BLaER1 treated with 17β-estradiol and CSF1 and Interleukin-3, amounts not matched to agents 10 nM and 100 nM (cell line): ENCODE data around the gene PTN.
"Not testable (repeated sequence)": the region's sequence is repeated elsewhere in the genome, so short reads cannot be mapped to it uniquely, and the experiment has no call there.

Experiments
- H3K27ac ChIP-seq, 11 experiments: shearing (Covaris generic); formaldehyde crosslinking; 2 replicates each; pipeline ENCODE4 v1.8.1; 2022
- H3K27me3 ChIP-seq, 11 experiments: shearing (Covaris generic); formaldehyde crosslinking; 2 replicates each; pipeline ENCODE4 v1.8.1; 2022
- H3K36me3 ChIP-seq, 11 experiments: shearing (Covaris generic); formaldehyde crosslinking; 2 replicates each; pipeline ENCODE4 v1.8.1; 2022
- H3K4me1 ChIP-seq, 10 experiments: shearing (Covaris generic); formaldehyde crosslinking; 2 replicates each; pipeline ENCODE4 v1.8.1; 2022
- H3K4me2 ChIP-seq, 11 experiments: shearing (Covaris generic); formaldehyde crosslinking; 2 replicates each; pipeline ENCODE4 v1.8.1; 2022
- H3K4me3 ChIP-seq, 10 experiments: shearing (Covaris generic); formaldehyde crosslinking; 2 replicates each; pipeline ENCODE4 v1.8.1; 2022
- H3K9ac ChIP-seq, 11 experiments: shearing (Covaris generic); formaldehyde crosslinking; 2 replicates each; pipeline ENCODE4 v1.8.1; 2022
- H3K9me3 ChIP-seq, 11 experiments: shearing (Covaris generic); formaldehyde crosslinking; replicated peaks in 1 of 11; 2 replicates each; pipeline ENCODE4 v1.8.1; 2022
- H4K20me1 ChIP-seq, 11 experiments: shearing (Covaris generic); formaldehyde crosslinking; 2 replicates each; pipeline ENCODE4 v1.8.1; 2022
- Cebpa-rat ChIP-seq, 11 experiments: shearing (Covaris generic); IDR thresholded peaks; 2 replicates each; pipeline ENCODE4 v1.8.1; 2022

PTN gene

GRCh38 chr7:137276189-137276588 lies 67.3 kb downstream of the PTN start:
- Histone ChIP-seq H4K20me1 (no peaks in the 10 kb centered on the region), H3K4me2 (no peak overlapping the region), H3K27me3 (no peaks in the 10 kb centered on the region), H3K36me3 (no peaks in the 10 kb centered on the region), H3K9ac (no peak overlapping the region), H3K9me3 (no peaks in the 10 kb centered on the region), H3K4me3 (no peak overlapping the region), H3K27ac (no peak overlapping the region), H3K4me1 (no peaks in the 10 kb centered on the region)
- TF ChIP-seq Cebpa-rat (IDR thresholded peaks at IDR 0.05): no peak

GRCh38 chr7:137272249-137272648 lies 71.3 kb downstream of the PTN start:
- Histone ChIP-seq H4K20me1 (no peaks in the 10 kb centered on the region), H3K4me1 (no peaks in the 10 kb centered on the region), H3K9me3 (no peaks in the 10 kb centered on the region), H3K4me2 (no peak overlapping the region), H3K4me3 (no peak overlapping the region), H3K36me3 (no peaks in the 10 kb centered on the region), H3K27me3 (no peaks in the 10 kb centered on the region), H3K27ac (no peak overlapping the region), H3K9ac (no peak overlapping the region)
- TF ChIP-seq Cebpa-rat (IDR thresholded peaks at IDR 0.05): no peak

GRCh38 chr7:137269240-137269639 lies 74.3 kb downstream of the PTN start:
- Histone ChIP-seq H3K4me3 (no peak overlapping the region), H3K27ac (no peak overlapping the region), H3K27me3 (no peaks in the 10 kb centered on the region), H3K4me2 (no peak overlapping the region), H4K20me1 (no peaks in the 10 kb centered on the region), H3K9ac (no peak overlapping the region), H3K9me3 (no peaks in the 10 kb centered on the region), H3K4me1 (no peaks in the 10 kb centered on the region), H3K36me3 (no peaks in the 10 kb centered on the region)
- TF ChIP-seq Cebpa-rat (IDR thresholded peaks at IDR 0.05): no peak

GRCh38 chr7:137268001-137268865 lies 75.3 kb downstream of the PTN start:
- H3K27ac ChIP-seq, H3K27me3 ChIP-seq, H3K4me3 ChIP-seq, H3K4me1 ChIP-seq, H3K36me3 ChIP-seq, H4K20me1 ChIP-seq, H3K4me2 ChIP-seq, H3K9ac ChIP-seq, H3K9me3 ChIP-seq: not testable (repeated sequence)

- no peak overlapping the region for H3K4me2 ChIP-seq
- H3K9me3 ChIP-seq: peaks cover 0 to 9% (median 6%) of the 10 kb centered on the region in 11 experiments; a peak in 6 of 22 replicates
- H3K9ac ChIP-seq: no peak overlapping the region
- no peaks in the 10 kb centered on the region for H3K4me1 ChIP-seq
- no peak overlapping the region for H3K27ac ChIP-seq
- no peaks in the 10 kb centered on the region for H3K27me3 ChIP-seq
- no peaks in the 10 kb centered on the region; a peak in 1 of 22 replicates for H3K36me3 ChIP-seq
- H3K4me3 ChIP-seq: no peak overlapping the region
- no peak for TF ChIP-seq Cebpa-rat (IDR thresholded peaks at IDR 0.05)
- no peaks in the 10 kb centered on the region for H4K20me1 ChIP-seq
These were observed 76.8 kb downstream of the PTN start for GRCh38 chr7:137266764-137267163.

GRCh38 chr7:137265480-137265879 lies 78.1 kb downstream of the PTN start:
- not testable (repeated sequence) for H3K27ac ChIP-seq, H3K4me1 ChIP-seq, H3K27me3 ChIP-seq, H3K9ac ChIP-seq, H3K9me3 ChIP-seq, H3K4me2 ChIP-seq, H3K4me3 ChIP-seq, H4K20me1 ChIP-seq, H3K36me3 ChIP-seq

- H3K27ac ChIP-seq: no peak overlapping the region
- no peaks in the 10 kb centered on the region; a peak in 1 of 22 replicates for H3K36me3 ChIP-seq
- no peak overlapping the region for H3K9ac ChIP-seq
- no peaks in the 10 kb centered on the region for H4K20me1 ChIP-seq
- no peak overlapping the region for H3K4me2 ChIP-seq
- H3K4me1 ChIP-seq: no peaks in the 10 kb centered on the region
- no peaks in the 10 kb centered on the region for H3K27me3 ChIP-seq
- H3K9me3 ChIP-seq: peaks cover 0 to 9% (median 6%) of the 10 kb centered on the region in 11 experiments; a peak in 6 of 22 replicates
- H3K4me3 ChIP-seq: no peak overlapping the region
- no peak for TF ChIP-seq Cebpa-rat (IDR thresholded peaks at IDR 0.05)
These were observed 80.9 kb downstream of the PTN start for GRCh38 chr7:137262599-137262998.

GRCh38 chr7:137258552-137258951 lies 85.0 kb downstream of the PTN start:
- Histone ChIP-seq H3K4me3 (no peak overlapping the region), H3K4me1 (no peaks in the 10 kb centered on the region), H3K4me2 (no peak overlapping the region), H4K20me1 (no peaks in the 10 kb centered on the region), H3K9ac (no peak overlapping the region), H3K27me3 (no peaks in the 10 kb centered on the region), H3K27ac (no peak overlapping the region), H3K36me3 (no peaks in the 10 kb centered on the region; a peak in 1 of 22 replicates), H3K9me3 (peaks cover 0 to 9% (median 6%) of the 10 kb centered on the region in 11 experiments; a peak in 6 of 22 replicates)
- TF ChIP-seq Cebpa-rat (IDR thresholded peaks at IDR 0.05): no peak

- H3K27me3 ChIP-seq: no peaks in the 10 kb centered on the region
- TF ChIP-seq Cebpa-rat (IDR thresholded peaks at IDR 0.05): no peak
- H3K4me3 ChIP-seq: no peak overlapping the region
- H3K36me3 ChIP-seq: no peaks in the 10 kb centered on the region
- H3K4me2 ChIP-seq: no peak overlapping the region
- H3K9ac ChIP-seq: no peak overlapping the region
- no peaks in the 10 kb centered on the region for H3K9me3 ChIP-seq
- no peaks in the 10 kb centered on the region for H4K20me1 ChIP-seq
- H3K27ac ChIP-seq: no peak overlapping the region
- no peaks in the 10 kb centered on the region for H3K4me1 ChIP-seq
These were observed 88.8 kb downstream of the PTN start for GRCh38 chr7:137254766-137255165.

- no peak for TF ChIP-seq Cebpa-rat (IDR thresholded peaks at IDR 0.05)
- no peak overlapping the region for H3K9ac ChIP-seq
- H3K4me1 ChIP-seq: no peaks in the 10 kb centered on the region
- H4K20me1 ChIP-seq: no peaks in the 10 kb centered on the region
- no peaks in the 10 kb centered on the region for H3K36me3 ChIP-seq
- H3K27ac ChIP-seq: no peak overlapping the region
- H3K4me3 ChIP-seq: no peak overlapping the region
- no peak overlapping the region for H3K4me2 ChIP-seq
- H3K9me3 ChIP-seq: no peaks in the 10 kb centered on the region
- H3K27me3 ChIP-seq: no peaks in the 10 kb centered on the region
These were observed 97.6 kb downstream of the PTN start for GRCh38 chr7:137245890-137246289.
